ENCODE measurements around the gene SLC39A5. TPM values are rescaled to one million over a fixed set of nuclear protein-coding genes. Genes with fewer than 3 reads are reported as not detected.

SLC39A5 gene
- total RNA-seq, 1 donor from 2014 or later = not detected

DNA sequence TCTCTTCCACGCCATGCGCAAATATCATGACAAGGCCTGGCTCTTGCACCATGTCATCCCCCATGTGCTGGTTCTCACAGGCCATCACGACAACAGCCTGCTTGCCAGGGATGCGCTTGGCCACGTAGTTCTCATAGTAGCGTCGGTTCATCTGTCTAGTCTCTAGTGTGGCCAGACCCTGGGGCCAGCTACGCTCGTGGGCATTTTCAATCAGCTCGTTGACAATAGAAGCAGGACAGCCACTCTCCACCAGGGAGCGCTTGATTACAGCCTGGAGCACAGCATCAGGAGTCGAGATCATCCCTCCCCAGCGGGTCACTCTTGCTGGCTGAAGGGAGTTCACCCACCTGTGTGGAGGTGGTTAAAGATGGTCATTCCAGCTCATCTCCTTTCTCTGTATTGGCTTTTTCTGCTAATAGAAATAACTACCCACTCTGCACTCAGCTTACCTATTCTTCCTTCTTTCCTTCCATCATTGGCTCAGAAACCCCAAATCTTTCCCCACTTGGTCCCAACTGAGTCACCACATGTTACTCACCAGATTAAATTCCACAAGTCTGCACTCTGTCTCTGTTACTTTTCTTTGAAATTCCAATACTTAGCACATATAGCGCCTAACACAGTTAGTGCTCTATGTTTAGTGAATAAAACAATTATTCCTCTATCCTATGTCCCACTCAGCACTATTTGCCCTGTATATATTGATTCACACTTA is 23.2 kb upstream of the SLC39A5 start:
- intact Hi-C loops (cut with DNase I) = no loop called here
- DNase-seq (ENCODE audit: missing footprints) = no peak
- peak; percentile 56 for ATAC-seq

DNA sequence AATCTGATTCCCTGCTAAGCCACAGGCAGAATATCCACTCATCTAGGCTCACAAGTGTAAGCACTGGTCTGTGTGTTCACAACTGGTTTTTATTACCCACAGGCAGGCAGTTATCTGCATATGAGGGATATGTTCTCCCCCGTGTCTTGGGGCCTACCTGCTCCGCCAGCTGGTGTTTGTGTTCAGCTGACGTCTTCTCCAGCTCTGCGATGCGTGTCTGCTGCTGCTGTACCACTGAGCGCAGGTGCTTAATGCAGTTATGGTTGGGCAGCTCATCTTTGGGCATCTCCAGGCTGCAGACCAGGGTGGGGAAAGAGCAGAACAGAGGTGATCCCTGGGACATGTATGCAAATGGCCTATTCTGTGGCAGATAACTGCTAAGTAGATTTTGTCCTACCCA is 21.8 kb upstream of the SLC39A5 start:
- intact Hi-C loops (cut with DNase I) = no loop called here
- ATAC-seq = no peak

DNA sequence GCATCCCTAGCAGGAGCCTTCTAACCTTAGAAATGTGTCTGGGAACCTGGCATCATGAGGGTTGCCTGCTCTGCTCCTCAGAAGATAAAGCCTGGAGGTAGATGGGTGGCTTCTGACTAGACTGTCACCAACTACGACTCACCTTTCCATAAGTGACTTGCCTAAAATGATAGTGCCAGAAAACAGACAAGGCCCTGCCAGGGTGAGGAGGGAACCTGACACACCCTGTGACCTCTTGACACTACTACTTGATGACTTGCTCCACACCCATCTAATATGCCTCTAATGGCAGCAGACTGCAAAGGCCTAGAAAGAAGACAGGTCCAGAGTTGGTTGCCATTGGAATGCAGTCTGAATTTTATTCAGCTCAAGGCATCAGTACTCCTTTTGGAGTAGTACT is 17.5 kb upstream of the SLC39A5 start:
- intact Hi-C loops (cut with DNase I) = no loop called here
- DNase-seq (ENCODE audit: missing footprints) (no peak), ATAC-seq (no peak)

More for the DNA sequence above, 21.8 kb upstream of the SLC39A5 start:
- DNase-seq (ENCODE audit: missing footprints) = no peak

DNA sequence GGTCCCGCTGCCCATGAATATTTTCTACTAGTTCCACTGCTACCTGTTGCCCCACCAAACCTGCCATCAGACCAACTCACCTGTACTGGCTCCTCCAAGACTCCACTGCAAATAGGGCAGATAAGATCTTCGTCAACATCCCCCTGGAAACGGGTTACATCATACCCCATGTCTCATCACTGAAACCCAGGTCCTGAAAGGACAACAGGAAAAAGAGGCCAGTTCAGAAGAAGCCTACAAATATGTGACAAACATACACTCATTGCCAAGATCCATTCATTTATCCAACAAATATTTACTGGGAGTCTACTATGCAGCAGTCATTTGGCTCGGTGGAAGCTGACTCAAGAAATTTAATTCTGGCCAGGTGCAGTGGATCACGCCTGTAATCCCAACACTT is 16.0 kb upstream of the SLC39A5 start:
- DNase-seq (ENCODE audit: missing footprints) = no peak
- intact Hi-C loops (cut with DNase I) = no loop called here
- no peak for ATAC-seq

DNA sequence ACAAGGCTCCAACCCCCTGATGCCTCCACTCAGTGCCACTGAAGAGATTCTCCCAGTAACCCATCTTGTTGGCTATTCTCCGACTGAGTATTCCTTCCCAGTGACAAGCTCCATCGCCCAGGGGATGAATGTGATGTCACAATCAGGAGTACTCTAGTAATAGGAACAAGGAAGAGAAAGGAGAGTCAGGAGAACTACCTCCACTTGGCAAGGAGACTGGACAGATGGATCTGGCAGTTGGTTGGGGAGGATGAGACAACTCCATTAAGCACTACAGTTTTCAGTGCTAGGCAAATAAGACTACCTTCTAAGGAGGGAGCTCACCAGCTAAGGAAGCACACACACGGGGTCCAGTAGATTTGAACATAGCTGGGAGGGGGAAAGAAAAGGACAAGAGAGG is 13.4 kb upstream of the SLC39A5 start:
- ATAC-seq = no peak
- intact Hi-C loops (cut with DNase I) = no loop called here
- DNase-seq (ENCODE audit: missing footprints) = no peak

DNA sequence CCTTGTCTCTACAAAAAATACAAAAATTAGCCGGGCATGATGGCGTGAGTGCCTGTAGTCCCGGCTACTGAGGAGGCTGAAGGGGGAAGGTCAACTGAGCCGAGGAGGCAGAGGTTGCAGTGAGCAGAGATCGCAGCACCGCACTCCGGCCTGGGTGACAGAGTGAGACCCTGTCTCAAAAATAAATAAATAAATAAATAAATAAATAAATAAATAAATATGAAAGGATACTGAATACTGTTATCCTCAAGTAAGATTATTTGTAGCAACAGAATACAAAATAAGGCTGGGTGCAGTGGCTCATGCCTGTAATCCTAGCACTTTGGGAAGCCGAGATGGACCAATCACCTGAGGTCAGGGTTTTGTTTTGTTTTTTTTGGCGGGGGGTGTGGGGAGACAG is 10.0 kb upstream of the SLC39A5 start:
- DNase-seq (ENCODE audit: missing footprints) = no peak
- intact Hi-C loops (cut with DNase I) = loop anchor here (5.0 kb wide), 1 partner anchor 37 kb away; the partner anchor contains the start of gene ANKRD52
- ATAC-seq = no peak

DNA sequence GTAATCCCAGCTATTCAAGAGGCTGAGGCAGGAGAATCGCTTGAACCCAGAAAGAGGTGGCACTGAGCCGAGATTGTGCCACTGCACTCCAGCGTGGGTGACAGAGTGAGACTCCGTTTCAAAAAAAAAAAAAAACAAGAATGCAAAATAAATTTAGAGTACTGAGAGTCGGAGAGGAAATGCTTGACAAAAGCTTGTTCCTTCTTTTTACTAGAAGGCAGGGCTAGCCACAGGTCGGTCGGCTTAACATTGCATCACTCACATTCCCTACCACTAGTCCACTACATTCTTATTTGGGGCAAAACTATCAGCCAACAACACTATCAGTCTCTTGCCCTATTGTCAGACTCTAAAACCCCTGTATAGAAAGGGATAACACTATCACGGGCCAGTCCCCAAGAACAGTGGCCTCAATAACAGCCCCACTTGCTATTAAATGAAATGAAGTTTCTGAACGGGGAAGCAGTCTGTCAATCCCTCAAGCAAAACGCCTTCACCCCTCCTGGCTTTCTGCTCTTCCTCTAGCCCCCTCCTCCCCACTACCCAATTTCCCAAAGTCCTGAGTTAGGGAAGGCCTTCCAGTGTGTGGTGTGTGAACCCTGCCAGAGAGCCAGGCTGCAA is 9.1 kb upstream of the SLC39A5 start:
- DNase-seq (ENCODE audit: missing footprints) (no peak), ATAC-seq (no peak)
- intact Hi-C loops (cut with DNase I) = loop anchor here (5.0 kb wide), 1 partner anchor 37 kb away; the partner anchor contains the start of gene ANKRD52

DNA sequence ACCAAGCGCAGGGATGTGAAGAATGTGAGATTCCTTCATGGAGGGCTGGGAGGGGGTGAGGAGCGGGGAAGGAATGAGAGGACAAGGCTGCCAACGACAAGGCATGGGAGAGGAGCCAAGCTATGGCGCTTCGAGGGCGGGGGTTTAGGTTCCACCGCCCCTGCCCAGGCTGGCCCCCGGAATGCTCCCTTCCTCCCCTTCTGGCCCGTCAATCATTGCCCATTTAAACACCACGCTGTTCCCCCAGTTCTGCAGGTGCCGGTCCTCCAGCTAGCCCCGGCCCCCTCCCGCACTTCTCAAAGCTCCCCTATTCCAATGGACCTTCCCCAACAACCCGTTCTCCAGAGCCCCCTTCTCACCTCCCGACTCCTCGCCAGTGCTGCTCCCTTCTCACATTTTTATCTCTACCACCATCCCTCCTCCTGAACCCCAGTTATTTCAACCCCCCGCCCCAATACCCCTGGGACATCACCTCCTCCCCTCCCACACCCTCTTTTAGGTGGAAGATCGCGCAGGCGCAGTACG is 8.6 kb upstream of the SLC39A5 start:
- DNase-seq (ENCODE audit: missing footprints) (no peak), ATAC-seq (peak; percentile 21)
- intact Hi-C loops (cut with DNase I) = loop anchor here (5.0 kb wide), 1 partner anchor 36 kb away; the partner anchor contains the start of gene ANKRD52

DNA sequence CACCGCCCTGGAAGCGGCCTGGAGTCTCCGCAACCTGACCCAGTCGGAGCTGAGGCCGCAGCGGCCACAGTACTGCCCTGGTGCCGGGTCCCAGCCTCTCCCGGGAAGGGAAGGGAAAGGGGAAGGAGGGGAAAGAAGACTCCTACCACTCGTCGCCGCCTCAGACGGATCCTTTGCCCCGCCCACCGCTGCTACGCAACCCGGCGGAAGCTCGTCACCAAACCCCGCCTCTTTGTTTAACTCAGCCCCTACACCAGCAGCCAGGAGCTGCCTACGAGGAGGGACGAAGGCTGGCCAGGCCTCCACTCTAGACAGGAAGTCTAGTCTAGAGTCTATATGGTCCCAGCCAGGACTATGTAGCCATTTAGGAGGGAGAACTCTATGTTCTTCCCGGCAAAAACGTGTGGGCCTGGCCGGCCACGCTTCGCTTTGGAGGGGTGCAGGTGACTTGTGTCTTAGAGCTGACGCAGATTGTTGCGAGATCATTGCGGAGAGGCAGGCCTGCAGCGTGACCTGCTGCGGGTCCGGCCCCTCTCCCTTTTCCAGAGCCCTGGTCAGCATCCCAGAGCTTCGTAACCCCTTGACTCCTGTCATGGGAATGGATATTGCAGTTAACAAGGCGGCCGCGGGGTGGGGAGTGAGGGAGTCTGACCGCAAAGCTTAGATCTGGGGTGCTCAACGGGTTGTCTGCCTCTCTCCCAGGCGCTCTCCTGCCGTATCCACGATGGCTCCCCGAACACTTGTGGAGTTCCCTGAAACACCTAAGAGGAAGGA is 7.9 kb upstream of the SLC39A5 start, which contains the start of gene RNF41:
RNF41 (minus strand) TSS at position 166 of the 774 bp plus-strand sequence. CDS start 7,875 bp downstream, outside the sequence.
- peak; percentile 92 for ATAC-seq
- DNase-seq (ENCODE audit: missing footprints) = peak; percentile 98
- intact Hi-C loops (cut with DNase I) = loop anchor here (5.0 kb wide), 1 partner anchor 35 kb away; the partner anchor contains the start of gene ANKRD52

DNA sequence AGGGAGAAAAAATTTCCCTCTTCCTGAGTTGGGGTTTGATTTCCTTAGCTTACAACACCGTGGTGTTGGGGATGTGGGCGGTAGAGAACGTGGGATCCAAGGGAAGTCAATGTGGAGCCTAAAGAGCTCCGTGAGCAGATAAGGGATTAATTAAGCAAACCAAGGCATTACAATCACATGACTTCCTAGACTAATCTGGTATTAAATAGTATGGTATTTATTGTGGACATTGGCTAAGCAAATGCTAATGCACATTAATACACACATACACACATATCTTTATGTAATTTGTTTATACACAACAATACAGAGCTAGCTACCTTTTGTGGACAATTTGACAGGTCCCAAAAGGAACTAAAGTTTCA is 7.3 kb upstream of the SLC39A5 start:
- no peak for DNase-seq (ENCODE audit: missing footprints)
- ATAC-seq = no peak
- intact Hi-C loops (cut with DNase I) = loop anchor here (5.0 kb wide), 1 partner anchor 35 kb away; the partner anchor contains the start of gene ANKRD52

DNA sequence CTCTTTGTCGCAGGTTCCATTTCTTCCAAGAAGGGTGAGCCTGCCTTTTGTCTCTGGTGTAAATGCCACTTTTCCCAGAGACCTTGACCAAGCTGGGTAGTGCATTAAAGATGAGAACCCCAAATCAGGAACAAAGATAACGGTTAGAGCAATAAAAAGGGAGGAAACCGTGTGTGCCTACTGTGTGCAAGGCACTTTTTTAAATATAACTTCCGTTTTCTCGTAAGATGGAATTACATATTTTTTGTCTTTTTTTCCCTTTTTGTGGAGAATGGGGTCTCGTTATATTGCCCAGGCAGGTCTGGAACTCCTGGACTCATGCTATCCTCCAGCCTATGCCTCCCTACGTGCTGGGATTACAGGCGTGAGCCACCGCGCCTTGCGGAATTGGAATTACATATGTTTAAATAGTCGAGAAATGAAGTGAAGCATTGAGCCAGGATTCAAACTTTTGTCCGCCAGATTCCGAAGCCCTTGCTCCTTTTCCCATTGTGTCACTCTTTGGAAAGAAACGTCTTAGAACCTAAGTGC is 6.2 kb upstream of the SLC39A5 start:
- DNase-seq (ENCODE audit: missing footprints) = no peak
- no peak for ATAC-seq
- intact Hi-C loops (cut with DNase I) = loop anchor here (1.0 to 5.0 kb wide), 4 partner anchors 30 to 104 kb away; partner anchors contain the start of genes ANKRD52 and CS

DNA sequence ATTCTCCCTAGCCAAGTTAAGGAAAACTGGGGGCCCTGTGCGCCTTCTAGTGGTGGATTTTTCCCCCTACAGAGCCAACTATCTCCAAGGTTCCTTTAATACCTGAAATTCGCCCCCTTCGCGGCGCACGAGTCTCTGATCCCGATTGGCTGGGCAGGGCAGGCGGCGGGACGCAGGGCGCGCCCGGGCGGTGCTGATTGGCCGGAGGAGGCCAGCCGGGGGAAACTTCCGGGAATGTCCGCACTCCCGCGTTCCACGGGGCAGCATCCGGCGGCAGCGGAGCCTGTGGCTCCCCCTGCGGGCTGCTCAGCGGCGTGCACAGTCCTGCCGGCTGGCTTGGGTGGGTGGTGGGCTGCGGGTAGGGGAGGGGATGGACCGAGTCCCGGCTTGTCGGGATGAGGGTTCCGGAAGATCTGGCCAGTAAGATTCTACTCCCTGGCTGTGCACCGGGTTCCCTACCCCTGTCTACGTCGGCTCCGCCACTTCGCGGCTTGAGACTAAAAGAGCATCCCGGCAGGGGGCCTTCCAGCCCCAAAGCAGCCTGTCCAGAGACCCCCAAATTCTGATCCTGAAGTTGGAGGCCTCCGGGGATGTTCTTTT is 5.6 kb upstream of the SLC39A5 start, which contains the start of gene NABP2:
NABP2 (plus strand) TSS at position 241 of the 600 bp plus-strand sequence. CDS start 515 bp downstream, outside the sequence.
- ATAC-seq (peak; percentile 87), DNase-seq (ENCODE audit: missing footprints) (peak; percentile 99)
- intact Hi-C loops (cut with DNase I) = loop anchor here (1.0 to 5.0 kb wide), 4 partner anchors 31 to 105 kb away; partner anchors contain the start of genes ANKRD52 and CS

DNA sequence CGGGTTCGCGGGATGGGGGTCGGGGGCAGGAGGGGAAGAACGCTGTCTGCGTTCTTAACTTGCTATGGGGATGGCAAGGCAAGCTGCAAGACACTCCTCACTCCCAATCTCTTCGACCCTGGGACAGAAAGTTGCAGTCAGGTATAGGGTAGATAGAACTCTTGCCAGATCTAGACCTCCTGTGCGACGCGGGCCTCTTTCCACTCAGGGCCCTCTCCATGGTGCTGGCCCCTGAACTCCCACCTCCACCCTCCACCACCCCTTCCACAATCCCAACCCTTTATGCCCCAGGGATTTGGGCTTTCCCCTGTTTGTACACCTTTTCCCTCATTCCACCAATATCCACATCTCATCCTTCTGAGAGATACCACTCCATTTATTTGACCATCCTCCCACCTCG is 4.9 kb upstream of the SLC39A5 start:
- DNase-seq (ENCODE audit: missing footprints) (no peak), ATAC-seq (no peak)
- intact Hi-C loops (cut with DNase I) = loop anchor here (1.0 to 5.0 kb wide), 4 partner anchors 32 to 106 kb away; partner anchors contain the start of genes ANKRD52 and CS

DNA sequence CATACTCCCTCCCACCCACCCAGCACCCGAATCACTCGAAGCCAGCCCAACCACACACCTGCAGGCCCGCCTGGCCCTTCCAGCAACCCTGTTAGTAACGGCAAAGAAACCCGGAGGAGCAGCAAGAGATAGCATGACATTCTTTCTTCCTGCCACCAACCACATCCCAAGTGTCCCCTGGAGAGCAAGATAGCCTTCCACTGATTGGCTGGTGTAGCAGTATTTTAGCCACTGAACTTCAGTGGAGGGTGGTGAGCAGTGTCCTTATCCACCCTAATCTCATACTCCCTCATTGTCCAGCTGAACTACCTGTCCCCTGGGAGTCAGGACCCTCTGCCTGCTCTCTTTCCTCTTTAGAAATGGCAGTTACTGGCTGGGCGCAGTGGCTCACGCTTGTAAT is 769 bp upstream of the SLC39A5 start:
- DNase-seq (ENCODE audit: missing footprints) (peak; percentile 11), ATAC-seq (no peak)
- intact Hi-C loops (cut with DNase I) = no loop called here

DNA sequence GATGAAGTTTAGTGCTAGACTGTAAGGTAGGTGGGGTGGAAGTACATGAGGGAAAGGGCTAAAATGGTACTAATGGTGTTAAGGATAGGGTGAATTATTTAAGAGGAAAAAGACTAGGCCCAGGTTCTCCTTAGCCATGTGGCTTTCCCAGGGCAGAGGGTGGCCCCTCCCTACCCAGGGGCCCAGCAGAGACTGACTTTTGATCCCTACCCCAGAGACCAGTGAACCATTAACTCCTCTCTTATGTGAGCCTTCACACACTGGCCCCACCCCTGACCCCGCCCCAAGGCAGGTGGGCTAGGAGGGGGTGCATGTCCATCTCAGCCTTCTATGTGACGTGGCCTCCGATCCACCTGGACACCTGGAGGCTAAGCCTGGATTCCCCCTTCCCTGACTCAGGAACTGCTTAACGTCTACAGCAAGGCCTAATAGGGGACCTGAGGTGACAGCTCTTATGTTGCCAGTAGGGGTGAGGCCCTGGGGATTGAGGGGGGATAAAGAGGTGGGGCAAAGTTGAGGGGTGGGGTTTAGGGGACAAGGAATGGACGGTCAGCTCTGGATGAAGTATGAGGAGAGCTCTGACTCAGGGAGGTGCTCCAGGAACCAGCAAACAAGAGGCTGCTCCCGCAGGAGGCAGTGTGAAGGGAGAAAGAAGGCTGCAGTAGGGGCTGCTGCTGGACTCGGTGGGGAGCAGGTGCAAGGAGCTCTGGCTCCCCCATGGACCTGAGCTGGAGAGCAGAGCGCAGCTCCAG is 757 bp downstream of the SLC39A5 start:
- ATAC-seq = no peak
- DNase-seq (ENCODE audit: missing footprints) = peak; percentile 15
- intact Hi-C loops (cut with DNase I) = no loop called here

DNA sequence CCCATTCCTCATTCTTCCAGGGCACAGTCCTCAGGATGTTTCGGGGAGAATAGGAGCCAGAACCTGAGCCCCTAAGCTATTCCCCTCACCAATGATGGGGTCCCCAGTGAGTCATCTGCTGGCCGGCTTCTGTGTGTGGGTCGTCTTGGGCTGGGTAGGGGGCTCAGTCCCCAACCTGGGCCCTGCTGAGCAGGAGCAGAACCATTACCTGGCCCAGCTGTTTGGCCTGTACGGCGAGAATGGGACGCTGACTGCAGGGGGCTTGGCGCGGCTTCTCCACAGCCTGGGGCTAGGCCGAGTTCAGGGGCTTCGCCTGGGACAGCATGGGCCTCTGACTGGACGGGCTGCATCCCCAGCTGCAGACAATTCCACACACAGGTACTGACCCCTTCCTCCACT is 1.3 kb downstream of the SLC39A5 start:
- peak; percentile 60 for DNase-seq (ENCODE audit: missing footprints)
- no peak for ATAC-seq
- intact Hi-C loops (cut with DNase I) = no loop called here

DNA sequence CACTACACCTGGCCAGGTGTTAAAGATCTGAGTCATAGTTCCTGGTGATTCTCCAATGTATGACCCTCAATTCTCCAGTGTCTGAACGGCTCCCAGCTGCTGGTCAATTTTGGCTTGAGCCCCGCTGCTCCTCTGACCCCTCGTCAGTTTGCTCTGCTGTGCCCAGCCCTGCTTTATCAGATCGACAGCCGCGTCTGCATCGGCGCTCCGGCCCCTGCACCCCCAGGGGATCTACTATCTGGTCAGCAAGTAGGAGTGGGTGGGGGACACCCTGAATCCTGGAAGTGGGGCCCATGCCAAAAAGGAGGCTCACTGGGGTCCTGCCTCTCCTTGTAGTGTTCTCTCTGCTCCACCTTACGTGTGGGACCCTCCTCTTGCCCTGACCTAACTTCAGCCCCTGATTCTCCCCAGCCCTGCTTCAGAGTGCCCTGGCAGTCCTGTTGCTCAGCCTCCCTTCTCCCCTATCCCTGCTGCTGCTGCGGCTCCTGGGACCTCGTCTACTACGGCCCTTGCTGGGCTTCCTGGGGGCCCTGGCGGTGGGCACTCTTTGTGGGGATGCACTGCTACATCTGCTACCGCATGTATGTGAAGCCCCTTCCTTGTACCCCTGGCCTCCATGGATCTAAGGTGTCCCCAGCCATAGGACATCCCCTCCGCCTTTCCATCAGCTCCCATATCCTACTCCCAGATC is 5.0 kb downstream of the SLC39A5 start:
- intact Hi-C loops (cut with DNase I) = no loop called here
- DNase-seq (ENCODE audit: missing footprints) (peak; percentile 25), ATAC-seq (no peak)
